ENCODE data around the gene TMEM130.

GRCh38 chr7:98903246-98903645 is 33.4 kb upstream of the TMEM130 start:
- TF ChIP-seq CTCF (IDR thresholded peaks at IDR 0.05) (no peak), POLR2A (IDR thresholded peaks at IDR 0.05) (no peak), POLR2AphosphoS5 (IDR thresholded peaks at IDR 0.05) (no peak)

Measured in breast epithelium (tissue), 3 donors.